HUES48 (cell line): ENCODE data around the gene SEMA3C.

Source experiments
- H3K27ac ChIP-seq: one replicate; pipeline ENCODE4 v1.7.0; 2013; ENCODE audit warnings: low read depth, low read length, inconsistent platforms
- H3K27me3 ChIP-seq: 2 replicates; pipeline ENCODE4 v1.6.1; 2013; ENCODE audit warnings: mild to moderate bottlenecking, low read length; ENCODE audit not compliant: control insufficient read depth, insufficient read depth
- H3K36me3 ChIP-seq: 2 replicates; pipeline ENCODE4 v1.6.1; 2013; ENCODE audit warnings: low read length; ENCODE audit not compliant: control insufficient read depth, insufficient read depth
- H3K4me1 ChIP-seq: 2 replicates; pipeline ENCODE4 v1.6.1; 2013; ENCODE audit warnings: mild to moderate bottlenecking, low read length; ENCODE audit not compliant: control insufficient read depth, insufficient read depth
- H3K4me3 ChIP-seq: 2 replicates; pipeline ENCODE4 v1.5.1; 2013; ENCODE audit warnings: mild to moderate bottlenecking, low read depth, low read length
- H3K9ac ChIP-seq: 2 replicates; pipeline ENCODE4 v1.6.1; 2013; ENCODE audit warnings: mild to moderate bottlenecking, low read depth, low read length, moderate library complexity
- H3K9me3 ChIP-seq: 2 replicates; pipeline ENCODE4 v1.6.1; 2013; ENCODE audit warnings: low read length; ENCODE audit not compliant: control insufficient read depth, insufficient read depth

The SEMA3C gene

DNA sequence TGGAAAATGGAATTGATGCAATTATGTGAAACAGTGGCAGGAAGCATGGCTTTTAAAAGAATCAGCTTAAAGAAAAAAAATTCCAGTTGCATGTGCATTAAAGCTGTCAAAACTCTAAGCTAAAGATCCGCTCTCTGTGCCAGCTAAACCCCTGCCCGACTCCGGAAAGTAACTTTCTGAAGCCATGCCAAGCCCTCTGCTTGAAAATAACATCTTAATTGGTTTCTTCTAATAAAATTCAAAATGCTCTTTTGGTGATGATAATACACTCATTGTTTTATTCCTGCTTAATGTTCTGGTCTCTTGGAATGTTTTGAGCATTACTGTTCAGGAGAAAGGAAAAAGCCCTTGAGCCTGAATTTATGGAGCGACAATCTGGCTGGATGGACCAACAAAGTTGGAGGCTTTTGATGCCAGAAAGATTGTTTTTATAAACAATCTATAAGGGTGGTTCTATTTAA, 11.7 kb downstream of the SEMA3C start:
- Histone ChIP-seq H3K36me3 (no peaks in the 10 kb centered on the region), H3K27ac (no peak overlapping the region), H3K27me3 (no peaks in the 10 kb centered on the region), H3K9ac (no peak overlapping the region), H3K4me3 (no peak overlapping the region), H3K4me1 (peaks cover 6% of the 10 kb centered on the region; the same call in 1 of the 2 replicates), H3K9me3 (no peaks in the 10 kb centered on the region)

- Histone ChIP-seq H3K9ac (no peak overlapping the region), H3K4me3 (no peak overlapping the region), H3K27ac (no peak overlapping the region), H3K4me1 (peaks cover 6% of the 10 kb centered on the region; the same call in 1 of the 2 replicates), H3K27me3 (no peaks in the 10 kb centered on the region), H3K9me3 (no peaks in the 10 kb centered on the region), H3K36me3 (no peaks in the 10 kb centered on the region)
Observed at GRCh38 chr7:80905334-80905733, 13.5 kb downstream of the SEMA3C start.

DNA sequence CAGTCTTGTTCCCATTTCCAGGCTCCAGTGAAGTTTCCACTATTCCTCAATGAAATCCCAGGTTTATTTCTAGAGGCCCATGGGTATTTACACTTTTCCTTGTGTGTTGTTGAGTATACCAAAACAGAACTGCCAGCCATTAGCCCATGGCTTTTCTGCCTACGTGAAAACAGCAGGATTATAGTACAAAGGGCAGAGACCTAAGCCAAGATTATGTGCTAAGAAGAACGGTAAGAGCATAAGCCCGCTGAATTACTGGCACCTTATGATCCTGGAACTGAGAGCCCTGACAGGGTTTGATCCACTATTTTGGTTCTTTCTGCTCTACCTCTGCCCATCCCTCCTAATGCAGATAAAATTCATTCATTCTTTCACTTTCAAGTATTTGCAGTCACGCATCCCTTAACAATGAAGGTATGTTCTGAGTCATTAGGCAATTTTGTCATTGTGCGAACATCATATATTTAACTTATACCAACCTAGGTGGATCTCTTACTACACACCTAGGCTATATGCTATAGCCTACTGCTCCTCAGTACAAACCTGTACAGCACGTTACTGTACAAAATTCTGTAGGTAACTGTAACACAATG, 16.0 kb downstream of the SEMA3C start:
- Histone ChIP-seq H3K4me3 (no peak overlapping the region), H3K9me3 (no peaks in the 10 kb centered on the region), H3K9ac (no peak overlapping the region), H3K27me3 (no peaks in the 10 kb centered on the region), H3K27ac (no peak overlapping the region), H3K36me3 (no peaks in the 10 kb centered on the region), H3K4me1 (peaks cover 6% of the 10 kb centered on the region; the same call in 1 of the 2 replicates)

DNA sequence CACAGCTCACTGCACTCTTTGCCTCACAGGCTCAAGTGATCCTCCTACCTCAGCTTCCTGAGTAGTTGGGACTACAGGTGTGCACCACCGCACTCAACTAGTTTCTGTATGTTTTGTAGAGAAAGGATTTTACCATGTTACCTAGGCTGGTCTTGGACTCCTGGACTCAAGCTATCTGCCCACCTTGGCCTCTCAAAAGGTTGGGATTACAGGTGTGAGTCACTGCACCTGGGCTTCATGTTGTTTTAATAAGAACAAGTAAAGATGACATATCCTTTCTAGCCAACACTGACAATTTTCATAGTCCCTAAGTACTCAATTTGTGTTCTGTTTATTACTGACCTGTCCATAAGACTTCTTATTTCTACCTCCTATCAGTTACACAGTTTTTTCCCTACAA, 16.8 kb downstream of the SEMA3C start:
- Histone ChIP-seq H3K27ac (no peak overlapping the region), H3K4me1 (peaks cover 10% of the 10 kb centered on the region; the same call in 1 of the 2 replicates), H3K36me3 (no peaks in the 10 kb centered on the region), H3K9ac (no peak overlapping the region), H3K27me3 (no peaks in the 10 kb centered on the region), H3K4me3 (no peak overlapping the region), H3K9me3 (no peaks in the 10 kb centered on the region)

- Histone ChIP-seq H3K27ac (no peak overlapping the region), H3K36me3 (no peaks in the 10 kb centered on the region), H3K4me1 (peaks cover 10% of the 10 kb centered on the region; the same call in 1 of the 2 replicates), H3K9me3 (no peaks in the 10 kb centered on the region), H3K27me3 (no peaks in the 10 kb centered on the region), H3K9ac (no peak overlapping the region), H3K4me3 (no peak overlapping the region)
Observed at GRCh38 chr7:80900583-80901576, 18.0 kb downstream of the SEMA3C start.

DNA sequence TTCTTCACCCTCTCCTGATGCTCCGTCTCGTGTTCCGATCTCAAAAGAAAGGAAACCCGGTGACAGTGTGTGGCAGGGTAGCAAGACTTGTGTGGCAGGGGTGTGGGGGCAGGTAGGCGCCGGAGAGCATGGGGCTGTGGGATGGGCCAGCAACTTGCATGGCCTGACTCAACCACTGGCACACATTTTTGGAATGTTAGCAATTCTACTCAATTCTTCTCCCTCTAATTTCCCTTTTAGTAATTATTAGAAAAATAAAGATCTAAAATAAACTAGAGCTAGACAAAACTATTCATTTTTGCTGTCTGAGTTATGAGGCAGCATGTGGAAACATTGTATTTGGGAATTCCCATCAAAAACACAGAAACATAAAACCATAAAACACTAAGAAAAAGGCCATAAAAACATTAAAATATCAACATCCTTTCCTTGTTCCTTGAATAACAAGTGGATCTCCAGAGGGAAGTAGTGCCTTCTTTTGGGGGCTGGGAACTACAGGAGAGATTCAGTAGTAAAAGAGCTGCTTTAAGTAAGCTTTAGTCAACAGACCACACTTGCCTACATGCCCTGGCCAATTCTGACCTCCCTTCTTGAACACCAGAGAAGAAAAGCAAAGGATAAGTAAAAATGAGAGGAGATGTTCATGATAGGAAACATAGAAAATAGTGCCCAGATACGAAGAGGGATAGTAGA, 21.8 kb downstream of the SEMA3C start:
- no peak overlapping the region for H3K4me3 ChIP-seq
- H3K27ac ChIP-seq: no peak overlapping the region
- no peaks in the 10 kb centered on the region for H3K9me3 ChIP-seq
- H3K9ac ChIP-seq: no peak overlapping the region
- H3K4me1 ChIP-seq: peaks cover 14% of the 10 kb centered on the region
- no peaks in the 10 kb centered on the region for H3K36me3 ChIP-seq
- no peaks in the 10 kb centered on the region for H3K27me3 ChIP-seq

DNA sequence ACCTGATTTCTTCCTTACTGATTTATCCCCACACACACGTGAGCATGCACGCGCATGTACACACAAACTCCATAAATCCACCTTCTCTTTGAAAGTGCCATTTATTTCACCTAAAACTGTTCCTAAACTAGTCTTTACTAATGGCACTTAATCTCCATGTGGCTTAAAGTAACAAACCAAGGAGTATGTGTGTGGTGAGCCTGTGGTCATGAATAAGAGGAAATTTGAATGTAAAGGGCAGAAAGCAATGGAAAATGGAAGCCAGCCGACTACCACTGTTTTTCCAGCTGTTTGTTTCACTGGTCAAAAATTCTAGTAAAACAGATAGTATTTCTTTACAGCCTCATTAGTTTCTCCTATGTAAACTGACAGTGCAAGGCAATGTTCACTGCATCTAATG, 23.8 kb downstream of the SEMA3C start:
- Histone ChIP-seq H3K27ac (no peak overlapping the region), H3K9ac (no peak overlapping the region), H3K27me3 (no peaks in the 10 kb centered on the region), H3K9me3 (no peaks in the 10 kb centered on the region), H3K4me3 (no peak overlapping the region), H3K4me1 (peaks cover 14% of the 10 kb centered on the region), H3K36me3 (no peaks in the 10 kb centered on the region)

DNA sequence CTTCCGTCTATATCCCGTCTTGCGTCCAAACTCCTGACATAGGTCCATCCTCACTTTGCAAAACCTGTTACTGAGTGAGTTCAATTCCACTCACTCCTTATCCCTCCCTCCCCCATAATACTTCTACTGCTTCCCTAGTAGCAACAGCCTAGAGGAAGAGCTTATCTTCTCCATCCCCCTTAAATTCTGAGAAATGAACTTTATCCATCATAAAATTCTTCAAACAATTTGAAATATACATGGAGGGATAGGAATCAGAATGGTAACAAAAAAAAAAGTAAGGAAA, 27.6 kb downstream of the SEMA3C start:
- Histone ChIP-seq H3K4me1 (peaks cover 10% of the 10 kb centered on the region), H3K9ac (no peak overlapping the region), H3K9me3 (no peaks in the 10 kb centered on the region), H3K27me3 (no peaks in the 10 kb centered on the region), H3K27ac (no peak overlapping the region), H3K36me3 (no peaks in the 10 kb centered on the region), H3K4me3 (no peak overlapping the region)

DNA sequence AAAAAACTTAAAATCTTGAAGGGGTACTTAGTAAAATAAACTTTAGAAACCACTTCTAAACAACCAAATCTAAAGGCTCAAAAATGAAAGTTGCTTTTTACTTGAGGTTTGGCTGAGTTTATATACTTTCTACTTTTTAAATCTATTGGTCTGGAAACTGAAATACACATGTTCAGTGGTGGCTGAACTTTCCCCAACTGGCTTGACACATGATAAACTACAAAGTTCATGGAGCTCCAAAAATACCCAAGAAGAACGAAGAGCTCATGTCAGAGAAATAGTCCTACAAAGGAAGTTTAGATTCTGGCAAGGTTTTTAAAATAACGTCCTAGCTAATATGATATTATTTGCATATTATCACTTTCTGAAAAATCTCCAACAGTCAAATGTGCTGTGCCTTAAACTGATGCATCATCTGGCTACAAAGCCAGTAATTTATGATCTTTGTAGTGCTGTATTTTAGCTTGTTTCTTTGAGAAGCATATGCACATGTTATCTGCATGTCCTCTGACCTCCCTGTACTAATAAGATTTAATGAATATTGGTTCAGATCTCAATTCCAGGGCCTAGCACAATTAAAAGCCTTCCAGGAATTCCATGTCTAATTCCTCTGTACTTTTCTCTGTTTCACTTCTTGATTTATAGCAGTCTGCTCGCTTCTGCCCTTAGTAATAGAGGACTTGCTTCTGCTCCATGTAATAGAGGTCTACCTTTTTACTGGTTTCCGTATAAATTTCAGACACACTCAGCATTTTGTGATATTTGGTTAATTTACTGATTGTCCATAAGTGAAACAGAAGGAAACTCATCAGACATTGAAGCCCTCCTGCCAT, 28.2 kb downstream of the SEMA3C start:
- Histone ChIP-seq H3K27me3 (no peaks in the 10 kb centered on the region), H3K4me3 (no peak overlapping the region), H3K4me1 (peaks cover 10% of the 10 kb centered on the region), H3K36me3 (no peaks in the 10 kb centered on the region), H3K9ac (no peak overlapping the region), H3K27ac (no peak overlapping the region), H3K9me3 (no peaks in the 10 kb centered on the region)

DNA sequence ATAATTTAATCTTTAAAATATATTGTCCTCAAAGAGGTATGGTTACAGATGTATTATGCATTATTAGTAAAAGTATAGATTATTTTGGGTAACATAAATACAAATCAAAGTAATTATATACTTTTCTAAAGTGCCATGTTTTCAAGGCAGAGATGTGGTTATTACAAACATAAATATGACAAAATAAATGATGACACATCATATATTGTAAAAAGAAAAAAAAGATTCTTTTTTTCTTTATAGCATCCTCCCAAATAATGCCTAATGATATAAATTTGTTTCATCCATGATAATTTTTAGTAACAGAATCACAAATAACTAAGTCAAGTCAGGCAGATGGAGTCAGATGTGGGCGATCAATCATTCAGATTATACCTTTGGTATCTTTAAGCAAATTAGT, 29.3 kb downstream of the SEMA3C start:
- Histone ChIP-seq H3K27ac (no peak overlapping the region), H3K4me1 (0 out of 2 replicates have a peak, but pooled peaks cover 4% of the 10 kb centered on the region), H3K9ac (no peak overlapping the region), H3K9me3 (no peaks in the 10 kb centered on the region), H3K4me3 (no peak overlapping the region), H3K36me3 (no peaks in the 10 kb centered on the region), H3K27me3 (no peaks in the 10 kb centered on the region)
